Sigmoid colon (tissue), 7 donors: ENCODE data around the gene RIPOR3. TPM values are rescaled to one million over a fixed set of nuclear protein-coding genes. Genes with fewer than 3 reads are reported as not detected.

Experiments used
- DNase-seq: peaks from one replicate; pipeline ENCODE4 v3.0.0-alpha.2; 2019
- H3K27ac ChIP-seq, 4 donors: fragments of 200-600 bp; sonication (generic); one replicate each; pipeline ENCODE4 v1.5.1; 2016 to 2019; ENCODE audit warnings: mild to moderate bottlenecking in 1 of 4
- H3K27me3 ChIP-seq, 3 donors: fragments of 200-600 bp; sonication (generic); one replicate each; pipeline ENCODE4 v1.5.1; 2019; ENCODE audit warnings: mild to moderate bottlenecking in 1 of 3
- H3K36me3 ChIP-seq, 4 donors: fragments of 200-600 bp; sonication (generic); one replicate each; pipeline ENCODE4 v1.5.1; 2016 to 2019
- H3K4me1 ChIP-seq, 4 donors: fragments of 200-600 bp; sonication (generic); one replicate each; pipeline ENCODE4 v1.5.1; 2017 to 2019
- H3K4me3 ChIP-seq, 4 donors: fragments of 200-600 bp; sonication (generic); one replicate each; pipeline ENCODE4 v1.5.1; 2017 to 2019; ENCODE audit warnings: mild to moderate bottlenecking in 2 of 4, moderate library complexity in 1 of 4
- H3K9me3 ChIP-seq, 4 donors: fragments of 200-600 bp in 3 of 4; sonication (generic) in 3 of 4; one replicate each; pipeline versions ENCODE4 v1.5.1 to v1.6.1; 2013 to 2019
- CTCF ChIP-seq, 4 experiments: fragments of 450-650 bp in 3 of 4; fragments of 200-600 bp in 1 of 4; IDR thresholded peaks; one replicate each; pipeline ENCODE4 v1.5.1; 2016 to 2019; ENCODE audit warnings: antibody characterized with exemption in 4 of 4, mild to moderate bottlenecking in 3 of 4, moderate library complexity in 2 of 4
- EP300 ChIP-seq, 4 donors: sonication (generic); formaldehyde crosslinking; IDR thresholded peaks; one replicate each; pipeline ENCODE4 v1.6.1; 2017; ENCODE audit warnings: antibody characterized with exemption in 4 of 4
- POLR2A ChIP-seq, 2 donors: fragments of 450-650 bp; IDR thresholded peaks; one replicate each; pipeline ENCODE4 v1.6.1; 2016; ENCODE audit warnings: antibody characterized with exemption in 2 of 2, mild to moderate bottlenecking in 2 of 2, moderate library complexity in 2 of 2
- POLR2AphosphoS5 ChIP-seq, 4 donors: sonication (generic); formaldehyde crosslinking; IDR thresholded peaks; one replicate each; pipeline ENCODE4 v1.6.1; 2017; ENCODE audit warnings: antibody characterized with exemption in 4 of 4
- WGBS, 2 donors: extraction: QIAGEN DNeasy Blood & Tissue Kit; methylation state at CpG; one replicate each; pipeline ENCODE4 v1.1.7; 2013; 5-methylcytosine and 5-hydroxymethylcytosine counted together
- intact Hi-C: fragments of 100-400 bp; cut with DNase I; formaldehyde crosslinking; loops from one replicate; pipeline ENCODE4 v1.15.1; 2023
- polyA plus RNA-seq, 3 donors: library from polyadenylated mRNA; stranded (reverse); fragments of 200-250 nt; gene quantifications; one replicate each; pipeline ENCODE4 v1.2.3, GENCODE V29; 2013
- total RNA-seq, 4 donors: library from RNA; depleted of rRNA; stranded (reverse); fragments of >200 nt; gene quantifications; one replicate each; pipeline ENCODE4 v1.1.0, GENCODE V29; 2016
- donor health status: healthy with polysubstance abuse.
- donor health status: Bipolar disorder and iron deficiency.
- donor health status: healthy.

The RIPOR3 gene
- total and polyA plus RNA-seq, 7 donors, result 0.92 to 28.0 (median 9.4) TPM

DNA sequence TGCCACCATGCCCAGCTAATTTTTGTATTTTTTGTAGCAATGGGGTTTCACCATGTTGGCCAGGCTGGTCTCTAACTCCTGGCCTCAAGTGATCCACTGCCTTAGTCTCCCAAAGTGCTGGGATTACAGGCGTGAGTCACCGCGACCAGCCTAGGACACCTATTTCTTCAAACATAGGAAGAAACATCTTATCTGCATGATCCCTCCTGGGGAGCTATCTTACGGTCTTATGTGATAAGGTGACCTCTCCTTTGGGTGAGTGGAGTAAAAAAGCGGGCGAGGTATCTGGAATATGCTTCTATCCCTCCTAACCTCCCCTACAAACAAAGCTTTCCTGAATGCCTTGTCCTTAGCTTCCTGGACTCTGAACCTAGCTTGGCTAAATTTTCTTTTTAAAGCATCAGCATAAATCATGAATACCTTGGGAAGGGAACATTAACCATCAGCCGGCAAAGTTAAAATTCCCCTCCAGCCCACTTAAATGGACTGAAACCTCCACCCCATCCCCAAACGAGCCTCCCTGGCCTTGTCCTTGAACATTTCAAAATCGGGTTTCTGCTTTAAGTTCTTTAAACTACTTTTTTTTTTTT, 24.5 kb downstream of the RIPOR3 start:
- intact Hi-C loops, result no loop called here
- 71 to 79% methylated on average over 9 of the region's 9 CpGs for WGBS, 2 donors
- Histone ChIP-seq H3K9me3 (no peaks in the 10 kb centered on the region), H3K27me3 (no peaks in the 10 kb centered on the region), H3K36me3 (no peaks in the 10 kb centered on the region), H3K4me1 (no peaks in the 10 kb centered on the region), H3K27ac (no peak overlapping the region), H3K4me3 (no peak overlapping the region)
- TF ChIP-seq POLR2A (IDR thresholded peaks at IDR 0.05), result no peak
- no peak for TF ChIP-seq CTCF (IDR thresholded peaks at IDR 0.05)
- TF ChIP-seq POLR2AphosphoS5 (IDR thresholded peaks at IDR 0.05), result no peak
- no peak for TF ChIP-seq EP300 (IDR thresholded peaks at IDR 0.05)
- no peak for DNase-seq

GRCh38 chr20:50664254-50664653, 27.1 kb downstream of the RIPOR3 start:
- Histone ChIP-seq H3K4me3 (no peak overlapping the region), H3K9me3 (no peaks in the 10 kb centered on the region), H3K4me1 (peaks cover 0 to 5% (median under 1%) of the 10 kb centered on the region in 4 donors), H3K27me3 (no peaks in the 10 kb centered on the region), H3K36me3 (no peaks in the 10 kb centered on the region), H3K27ac (peak overlapping the region in 1 of 4 donors; percentile 38)
- intact Hi-C loops, result no loop called here
- TF ChIP-seq EP300 (IDR thresholded peaks at IDR 0.05) (no peak), CTCF (IDR thresholded peaks at IDR 0.05) (no peak), POLR2A (IDR thresholded peaks at IDR 0.05) (no peak), POLR2AphosphoS5 (IDR thresholded peaks at IDR 0.05) (no peak)
- DNase-seq, result no peak
- 88 to 90% methylated on average over 11 of the region's 11 CpGs for WGBS, 2 donors

DNA sequence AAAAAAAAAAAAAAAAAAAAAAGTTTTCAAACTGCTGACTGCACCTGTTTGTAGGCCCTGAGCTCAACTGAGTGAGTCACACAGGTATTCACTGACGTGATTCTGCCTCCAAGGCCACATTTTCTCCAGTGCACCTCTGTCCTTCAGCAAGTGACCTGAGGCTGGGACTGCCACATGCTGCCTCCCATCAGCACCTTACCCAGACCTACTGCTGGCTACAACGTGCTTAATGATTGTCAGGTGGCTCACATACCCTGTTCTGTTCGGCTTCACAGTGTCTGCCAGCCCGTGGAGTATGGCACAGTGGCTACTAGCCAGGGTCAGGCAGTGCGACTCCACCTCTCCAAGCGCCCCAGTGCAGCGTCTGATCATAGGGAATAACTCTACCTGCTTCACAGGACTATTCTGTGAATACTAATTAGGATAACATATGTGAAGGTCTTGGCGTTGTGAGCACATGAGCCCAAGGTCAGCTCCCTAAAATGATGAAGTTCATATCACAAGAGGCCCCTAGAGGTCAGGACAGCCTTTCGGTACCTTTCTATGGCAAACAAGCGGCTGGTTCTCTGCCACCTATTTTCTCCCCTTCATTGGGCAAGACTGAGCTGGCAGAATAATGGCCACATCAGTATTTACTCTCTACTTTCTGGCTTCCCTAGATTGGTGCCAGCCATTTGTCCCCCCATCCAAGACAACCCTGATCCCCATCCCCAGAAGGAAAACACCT, 28.1 kb downstream of the RIPOR3 start:
- TF ChIP-seq POLR2AphosphoS5 (IDR thresholded peaks at IDR 0.05) (no peak), POLR2A (IDR thresholded peaks at IDR 0.05) (no peak), EP300 (IDR thresholded peaks at IDR 0.05) (no peak), CTCF (IDR thresholded peaks at IDR 0.05) (no peak)
- peak overlapping the region in 3 of 4 donors; percentile 5 to 69 (median 66) for H3K27ac ChIP-seq
- DNase-seq, result no peak
- intact Hi-C loops, result no loop called here
- no peaks in the 10 kb centered on the region for H3K27me3 ChIP-seq
- H3K9me3 ChIP-seq, result no peaks in the 10 kb centered on the region
- no peak overlapping the region for H3K4me3 ChIP-seq
- H3K36me3 ChIP-seq, result no peaks in the 10 kb centered on the region
- peaks cover 0 to 11% (median 2%) of the 10 kb centered on the region in 4 donors for H3K4me1 ChIP-seq
- WGBS, 2 donors, result 59 to 81% methylated on average over 10 of the region's 10 CpGs

- no peak overlapping the region for H3K4me3 ChIP-seq
- H3K27ac ChIP-seq, result peak overlapping the region; percentile 52 to 69 (median 64)
- intact Hi-C loops, result loop anchor here (5.0 kb wide), 1 partner anchor 82 kb away; no protein-coding TSS in a partner anchor
- H3K4me1 ChIP-seq, result peaks cover 0 to 22% (median 17%) of the 10 kb centered on the region in 4 donors
- TF ChIP-seq POLR2AphosphoS5 (IDR thresholded peaks at IDR 0.05) (no peak), CTCF (IDR thresholded peaks at IDR 0.05) (no peak), EP300 (IDR thresholded peaks at IDR 0.05) (no peak), POLR2A (IDR thresholded peaks at IDR 0.05) (no peak)
- no peaks in the 10 kb centered on the region for H3K36me3 ChIP-seq
- no peaks in the 10 kb centered on the region for H3K27me3 ChIP-seq
- H3K9me3 ChIP-seq, result no peaks in the 10 kb centered on the region
- DNase-seq, result no peak
- 87 to 89% methylated on average over 6 of the region's 6 CpGs for WGBS, 2 donors
These were observed 31.2 kb downstream of the RIPOR3 start for GRCh38 chr20:50659975-50660670.
